ENCODE data around the gene SUMO2. TPM values are rescaled to one million over a fixed set of nuclear protein-coding genes. Genes with fewer than 3 reads are reported as not detected.
"Not testable (repeated sequence)": the region's sequence is repeated elsewhere in the genome, so short reads cannot be mapped to it uniquely, and the experiment has no call there.

The SUMO2 gene
- total RNA-seq, 1 donor from 2014 or later, result 658 TPM

DNA sequence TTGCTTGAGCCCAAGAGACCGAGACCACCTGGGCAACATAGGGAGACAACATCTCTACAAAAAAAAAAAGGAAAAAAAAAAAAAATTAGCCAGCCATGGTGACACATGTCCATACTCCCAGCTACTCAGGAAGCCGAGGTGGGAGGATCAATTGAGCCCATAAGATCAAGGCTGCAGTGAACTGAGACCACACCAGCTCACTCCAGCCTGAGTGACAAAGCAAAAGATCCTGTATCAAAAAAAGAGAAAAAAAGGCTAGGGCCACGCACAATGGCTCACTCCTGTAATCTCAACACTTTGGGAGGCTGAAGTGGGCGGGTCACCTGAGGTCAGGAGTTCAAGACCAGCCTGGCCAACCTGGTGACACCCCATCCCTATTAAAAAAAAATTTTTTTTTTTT is 13.8 kb downstream of the SUMO2 start:
- Mint-ChIP-seq H3K27me3 (no peaks in the 10 kb centered on the region), H3K36me3 (ENCODE audit: low read depth) (peaks cover 51% of the 10 kb centered on the region), H3K4me3 (no peak overlapping the region), H3K4me1 (peaks cover 12% of the 10 kb centered on the region), H3K27ac (no peak overlapping the region), H3K9me3 (no peaks in the 10 kb centered on the region)
- DNase-seq, result no peak
- intact Hi-C loops (cut with micrococcal nuclease), result no loop called here

DNA sequence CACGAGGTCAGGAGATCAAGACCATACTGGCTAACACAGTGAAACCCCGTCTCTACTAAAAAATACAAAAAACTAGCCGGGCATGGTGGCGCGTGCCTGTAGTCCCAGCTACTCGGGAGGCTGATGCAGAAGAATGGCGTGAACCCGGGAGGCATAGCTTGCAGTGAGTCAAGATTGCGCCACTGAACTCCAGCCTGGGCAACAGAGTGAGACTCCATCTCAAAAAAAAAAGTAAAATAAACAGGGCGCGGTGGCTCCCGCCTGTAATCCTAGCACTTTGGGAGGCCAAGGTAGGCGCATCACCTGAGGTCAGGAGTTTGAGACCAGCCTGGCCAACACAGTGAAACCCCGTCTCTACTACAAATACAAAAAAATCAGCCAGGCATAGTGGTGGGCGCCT is 18.2 kb downstream of the SUMO2 start:
- H3K27ac Mint-ChIP-seq; H3K27me3 Mint-ChIP-seq; H3K4me3 Mint-ChIP-seq; intact Hi-C loops (cut with micrococcal nuclease); DNase-seq; H3K9me3 Mint-ChIP-seq; H3K4me1 Mint-ChIP-seq: not testable (repeated sequence)
- H3K36me3 Mint-ChIP-seq (ENCODE audit: low read depth), result peaks cover 40% of the 10 kb centered on the region

DNA sequence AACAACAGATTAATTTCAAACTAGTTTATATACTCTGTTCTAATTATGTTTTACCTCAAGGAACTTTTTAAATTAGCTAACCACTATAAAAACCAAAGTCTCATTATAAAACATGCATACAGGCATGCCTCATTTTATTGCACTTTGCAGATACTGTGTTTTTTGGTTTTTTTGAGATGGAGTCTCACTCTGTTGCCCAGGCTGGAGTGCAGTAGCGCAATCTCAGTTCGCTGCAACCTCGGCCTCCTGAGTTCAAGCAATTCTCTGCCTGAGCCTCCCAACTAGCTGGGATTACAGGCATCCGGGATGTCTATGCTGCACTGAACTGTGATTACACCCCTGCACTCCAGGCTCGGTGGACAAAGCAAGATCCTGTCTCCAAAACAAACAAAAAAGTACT is 19.7 kb downstream of the SUMO2 start:
- Mint-ChIP-seq H3K4me1 (peaks cover 2% of the 10 kb centered on the region), H3K9me3 (no peaks in the 10 kb centered on the region)
- intact Hi-C loops (cut with micrococcal nuclease), result no loop called here

DNA sequence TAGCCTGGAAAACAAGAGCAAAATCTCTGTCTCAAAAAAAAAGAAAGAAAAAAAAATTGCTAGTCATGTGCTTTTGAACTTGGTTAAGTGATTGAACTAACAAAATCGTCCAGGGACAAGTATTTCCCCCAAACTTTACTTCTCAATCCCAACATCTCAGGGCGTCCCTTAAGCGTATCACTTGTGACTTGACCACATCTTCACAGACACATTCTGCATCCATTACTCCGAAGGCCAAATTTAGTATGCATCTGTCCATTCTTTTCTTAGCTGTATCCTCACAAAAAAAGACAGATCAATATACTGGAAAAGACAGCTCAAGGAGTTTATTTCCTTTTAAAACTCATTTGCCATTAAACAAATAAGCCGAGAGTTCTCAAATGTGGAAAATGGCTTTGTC is 22.5 kb downstream of the SUMO2 start:
- intact Hi-C loops (cut with micrococcal nuclease), result no loop called here

More for the DNA sequence above, 19.7 kb downstream of the SUMO2 start:
- Mint-ChIP-seq H3K27ac (no peak overlapping the region), H3K27me3 (no peaks in the 10 kb centered on the region), H3K4me3 (no peak overlapping the region), H3K36me3 (ENCODE audit: low read depth) (peaks cover 40% of the 10 kb centered on the region)
- no peak for DNase-seq

DNA sequence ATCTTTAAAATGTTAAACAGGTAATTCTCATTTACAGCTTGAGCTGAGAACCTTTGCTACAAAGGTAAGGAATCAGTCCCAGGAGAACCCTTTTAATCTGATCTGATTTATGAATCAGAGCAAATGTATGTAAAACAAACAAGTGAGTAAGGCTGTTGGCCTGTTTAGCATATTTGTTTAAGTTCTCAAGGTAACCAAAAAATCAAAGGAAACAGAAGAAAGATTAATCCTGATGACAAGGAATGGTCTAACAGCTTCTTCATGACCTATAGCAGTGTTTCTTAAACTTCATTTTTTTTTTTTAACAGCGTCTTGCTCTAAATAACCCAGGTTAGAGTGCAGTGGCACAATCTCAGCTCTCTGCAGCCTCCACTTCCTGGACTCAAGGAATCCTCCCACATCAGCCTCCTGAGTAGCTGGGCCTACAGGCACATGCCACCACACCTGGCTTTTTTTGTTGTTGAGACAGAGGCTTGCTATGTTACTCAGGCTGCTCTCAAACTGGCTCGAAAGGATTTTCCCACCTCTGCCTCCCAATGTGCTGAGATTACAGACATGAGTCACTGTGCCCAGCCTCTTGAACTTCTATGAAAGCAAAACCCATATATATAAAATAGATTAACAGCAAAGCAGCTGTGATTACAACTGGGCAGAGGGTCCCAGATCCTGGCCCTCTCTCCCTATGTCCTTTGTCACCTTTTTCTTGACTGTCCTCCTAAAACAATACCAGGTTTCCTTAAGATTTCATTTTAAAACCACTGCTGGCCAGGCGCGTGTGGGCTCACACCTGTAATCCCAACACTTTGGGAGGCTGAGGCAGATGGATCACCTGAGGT is 23.3 kb downstream of the SUMO2 start:
- intact Hi-C loops (cut with micrococcal nuclease), result no loop called here
- DNase-seq, result no peak
- peaks cover 14% of the 10 kb centered on the region for H3K4me1 Mint-ChIP-seq
- H3K4me3 Mint-ChIP-seq, result no peak overlapping the region
- H3K36me3 Mint-ChIP-seq (ENCODE audit: low read depth), result peaks cover 23% of the 10 kb centered on the region
- H3K27me3 Mint-ChIP-seq, result no peaks in the 10 kb centered on the region
- no peaks in the 10 kb centered on the region for H3K9me3 Mint-ChIP-seq
- peak overlapping the region; percentile 53 for H3K27ac Mint-ChIP-seq

More for the DNA sequence above, 22.5 kb downstream of the SUMO2 start:
- H3K9me3 Mint-ChIP-seq, result no peaks in the 10 kb centered on the region
- H3K27me3 Mint-ChIP-seq, result no peaks in the 10 kb centered on the region
- H3K4me3 Mint-ChIP-seq, result no peak overlapping the region
- H3K27ac Mint-ChIP-seq, result no peak overlapping the region
- DNase-seq, result no peak
- H3K36me3 Mint-ChIP-seq (ENCODE audit: low read depth), result peaks cover 21% of the 10 kb centered on the region
- peaks cover 6% of the 10 kb centered on the region for H3K4me1 Mint-ChIP-seq

DNA sequence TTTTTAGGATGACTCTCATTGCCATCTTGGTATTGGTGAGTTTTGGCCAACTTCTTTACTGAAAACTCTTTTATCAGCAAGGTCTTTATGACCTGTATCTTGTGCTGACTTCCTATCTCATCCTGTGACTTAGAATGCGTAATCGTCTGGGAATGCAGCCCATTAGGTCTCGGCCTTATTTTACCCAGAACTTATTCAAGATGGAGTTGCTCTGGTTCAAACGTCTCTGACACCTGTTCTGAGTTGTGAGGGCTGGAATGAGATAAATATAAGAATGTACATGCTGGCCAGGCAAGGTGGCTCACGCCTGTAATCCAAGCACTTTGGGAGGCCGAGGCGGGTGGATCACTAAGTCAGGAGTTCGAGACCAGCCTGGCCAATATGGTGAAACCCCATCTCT is 24.3 kb downstream of the SUMO2 start:
- intact Hi-C loops (cut with micrococcal nuclease); H3K9me3 Mint-ChIP-seq; H3K27me3 Mint-ChIP-seq; H3K4me3 Mint-ChIP-seq; DNase-seq; H3K27ac Mint-ChIP-seq: not testable (repeated sequence)
- Mint-ChIP-seq H3K4me1 (peaks cover 12% of the 10 kb centered on the region), H3K36me3 (ENCODE audit: low read depth) (peaks cover 16% of the 10 kb centered on the region)

DNA sequence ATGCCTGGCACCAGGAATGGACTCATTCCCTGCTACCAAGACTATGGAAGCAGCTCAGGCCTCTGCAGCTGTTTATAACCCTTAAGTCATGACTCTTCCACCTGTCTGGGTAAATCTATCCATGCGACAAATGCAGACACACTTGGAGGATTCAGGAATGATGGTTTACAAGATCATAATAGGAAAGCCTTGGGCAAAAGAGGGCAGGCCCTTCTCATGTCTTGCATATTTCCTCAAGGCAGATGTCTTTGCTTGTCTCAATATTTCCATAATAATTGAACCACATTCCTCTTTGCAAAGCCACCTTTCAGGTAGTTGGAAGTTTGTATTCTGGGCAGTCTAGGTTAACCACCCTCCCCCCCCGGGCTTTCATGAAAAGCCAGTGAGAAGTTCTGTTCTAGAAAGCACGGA is 27.6 kb downstream of the SUMO2 start:
- Mint-ChIP-seq H3K36me3 (ENCODE audit: low read depth) (peaks cover 15% of the 10 kb centered on the region), H3K27me3 (no peaks in the 10 kb centered on the region)
- intact Hi-C loops (cut with micrococcal nuclease), result loop anchor here (2.0 kb wide), 2 partner anchors 16 to 24 kb away; partner anchors contain the start of gene NT5C

DNA sequence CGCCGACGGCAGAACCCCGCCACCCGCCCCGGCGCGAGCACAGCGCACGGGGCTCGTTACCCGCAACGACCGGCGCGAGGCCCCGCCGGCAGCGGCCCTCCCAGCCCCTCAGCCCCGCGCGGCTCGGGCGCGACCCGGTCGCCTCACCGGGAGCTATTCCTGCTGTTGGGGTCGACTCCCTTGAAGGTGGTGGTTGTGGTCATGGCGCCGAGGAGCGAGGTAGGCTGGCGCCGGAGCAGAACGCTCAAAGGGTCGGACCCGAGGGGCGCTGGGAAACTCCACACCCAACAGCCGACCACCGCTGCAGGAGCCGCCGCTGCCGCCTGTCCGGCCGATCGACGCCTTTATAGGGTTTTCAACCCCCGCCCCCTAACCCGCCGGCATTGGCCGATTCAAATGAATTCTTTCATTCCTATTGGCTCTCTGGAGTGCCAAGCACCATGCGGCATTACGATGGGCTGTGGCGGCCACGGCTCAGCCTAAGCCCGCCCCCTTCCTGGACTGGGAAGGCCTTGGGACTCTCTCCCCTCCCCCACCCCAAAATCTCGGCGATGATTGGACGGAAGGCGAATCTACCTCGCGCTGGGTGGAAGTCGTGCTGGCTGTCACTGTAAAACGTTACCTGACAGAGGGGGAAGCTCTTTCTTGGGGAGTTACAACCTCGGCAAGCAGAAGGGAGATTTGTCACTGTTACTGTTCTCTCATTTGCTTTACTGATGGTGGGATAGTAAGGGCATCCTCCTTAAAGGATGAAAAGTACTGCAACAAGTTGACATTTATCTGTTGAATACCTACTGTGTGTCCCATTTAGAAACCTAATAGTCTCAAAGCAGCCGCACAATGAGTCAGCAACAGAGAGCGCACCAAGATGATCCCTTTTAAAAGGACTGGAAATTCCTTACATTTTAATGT is 28.3 kb downstream of the SUMO2 start, which contains the start of gene JPT1:
Gene JPT1 (minus strand): TSS at position 318 of the 912 bp plus-strand sequence. CDS start 115 bp downstream, at position 203.
- H3K27me3 Mint-ChIP-seq, result no peaks in the 10 kb centered on the region
- no peaks in the 10 kb centered on the region for H3K9me3 Mint-ChIP-seq
- intact Hi-C loops (cut with micrococcal nuclease), result loop anchor here (1.0 to 5.0 kb wide), 5 partner anchors 16 to 628 kb away; partner anchors contain the start of genes NT5C and UNK
- H3K27ac Mint-ChIP-seq, result peak within 1 kb of the TSS; percentile 96
- H3K36me3 Mint-ChIP-seq (ENCODE audit: low read depth), result peaks cover 15% of the 10 kb centered on the region
- H3K4me3 Mint-ChIP-seq, result peak within 1 kb of the TSS; percentile 98
- peak; percentile 99 for DNase-seq
- peaks cover 30% of the 10 kb centered on the region for H3K4me1 Mint-ChIP-seq

More for the DNA sequence above, 27.6 kb downstream of the SUMO2 start:
- H3K4me1 Mint-ChIP-seq, result peaks cover 26% of the 10 kb centered on the region
- H3K4me3 Mint-ChIP-seq, result peak overlapping the region; percentile 12
- no peak for DNase-seq
- peak overlapping the region; percentile 89 for H3K27ac Mint-ChIP-seq
- H3K9me3 Mint-ChIP-seq, result no peaks in the 10 kb centered on the region

DNA sequence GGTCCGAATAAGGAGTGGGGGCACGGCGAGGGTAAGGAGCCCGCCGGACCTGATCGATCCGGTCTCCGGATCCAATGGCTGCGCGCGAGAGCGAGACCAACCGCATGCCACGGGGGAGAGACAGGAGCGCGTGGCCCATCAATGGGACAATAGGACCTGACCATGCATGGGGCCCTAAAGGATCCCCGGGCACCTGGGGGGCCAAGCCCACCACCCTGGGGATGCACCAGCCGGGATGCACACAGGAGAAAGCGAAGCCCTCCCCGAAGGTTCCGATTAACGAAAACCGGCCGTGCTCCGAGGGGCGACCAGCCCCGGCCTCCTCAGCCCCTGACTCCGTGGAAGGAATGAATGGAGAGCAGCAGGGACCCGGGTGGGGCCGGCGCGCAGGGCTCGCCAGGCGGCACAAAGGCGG is 29.0 kb downstream of the SUMO2 start:
- Mint-ChIP-seq H3K4me1 (peaks cover 30% of the 10 kb centered on the region), H3K9me3 (no peaks in the 10 kb centered on the region), H3K36me3 (ENCODE audit: low read depth) (peaks cover 13% of the 10 kb centered on the region), H3K27ac (peak overlapping the region; percentile 96), H3K4me3 (peak overlapping the region; percentile 98), H3K27me3 (no peaks in the 10 kb centered on the region)
- peak; percentile 81 for DNase-seq
- intact Hi-C loops (cut with micrococcal nuclease), result loop anchor here (1.0 to 5.0 kb wide), 5 partner anchors 17 to 629 kb away; partner anchors contain the start of genes NT5C and UNK

DNA sequence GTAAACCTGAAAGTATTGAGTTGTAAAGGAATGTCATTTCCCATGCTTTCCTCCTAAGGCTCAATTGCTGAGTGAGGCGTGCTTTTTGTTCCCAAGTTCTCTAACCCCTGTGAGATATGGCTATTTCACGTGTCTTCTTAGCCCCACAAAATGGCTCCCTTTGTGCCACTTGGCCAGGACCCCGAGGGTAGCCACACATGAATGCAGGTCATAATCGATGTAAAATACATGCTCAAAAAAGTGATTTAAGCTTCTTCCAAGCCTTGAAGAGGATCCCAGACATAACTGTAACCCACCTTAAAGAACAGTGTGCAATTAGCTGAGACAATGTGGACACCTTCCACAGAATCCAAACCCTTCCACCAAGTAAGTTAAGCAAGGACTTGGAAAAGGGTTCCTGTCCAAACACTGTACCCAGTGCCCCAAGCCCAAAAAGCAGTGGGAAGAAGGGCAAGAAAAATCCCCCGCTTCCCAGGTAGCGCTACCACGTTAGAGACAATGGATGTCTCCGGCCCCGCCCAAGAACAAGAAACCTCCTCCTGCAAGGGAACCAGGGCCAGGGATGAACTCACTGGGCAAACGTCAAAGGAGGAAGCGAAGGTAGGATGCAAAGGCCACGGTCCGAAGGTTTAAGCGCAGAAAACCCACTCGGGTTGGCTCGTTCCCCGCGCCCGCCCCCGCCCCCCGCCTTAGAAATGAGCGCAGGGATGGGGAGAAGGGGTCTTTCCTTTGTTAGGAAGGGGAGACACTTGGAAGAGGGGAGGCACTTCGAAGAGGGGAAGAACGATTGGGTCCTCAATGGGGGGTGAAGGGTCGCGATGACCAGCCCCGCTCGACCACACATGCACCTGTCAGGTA is 29.6 kb downstream of the SUMO2 start:
- Mint-ChIP-seq H3K4me3 (peak overlapping the region; percentile 98), H3K27me3 (no peaks in the 10 kb centered on the region), H3K36me3 (ENCODE audit: low read depth) (peaks cover 17% of the 10 kb centered on the region), H3K9me3 (no peaks in the 10 kb centered on the region), H3K4me1 (peaks cover 33% of the 10 kb centered on the region), H3K27ac (peak overlapping the region; percentile 96)
- peak; percentile 81 for DNase-seq
- intact Hi-C loops (cut with micrococcal nuclease), result loop anchor here (5.0 kb wide), 2 partner anchors 41 to 629 kb away; partner anchors contain the start of gene UNK

DNA sequence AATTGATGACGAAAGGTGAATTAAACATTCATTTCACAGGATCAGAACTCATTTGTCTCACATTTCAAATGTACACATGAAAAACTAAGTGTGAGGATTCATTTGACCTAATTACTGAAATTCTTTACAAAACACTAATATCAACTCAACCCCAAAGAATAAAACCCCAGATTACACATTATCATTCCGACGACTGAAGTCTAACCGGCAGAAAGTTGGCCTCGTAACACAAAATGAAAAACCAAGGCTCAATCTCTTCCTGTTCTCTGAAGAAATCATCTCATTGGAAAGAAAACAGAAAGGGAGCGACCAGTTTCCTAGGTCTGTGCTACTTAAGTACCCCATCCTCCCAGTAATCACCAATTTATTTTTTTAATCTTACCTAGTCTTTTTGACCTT is 30.2 kb downstream of the SUMO2 start:
- peaks cover 35% of the 10 kb centered on the region for H3K4me1 Mint-ChIP-seq
- H3K27ac Mint-ChIP-seq, result peak overlapping the region; percentile 96
- H3K4me3 Mint-ChIP-seq, result peak overlapping the region; percentile 98
- DNase-seq, result no peak
- intact Hi-C loops (cut with micrococcal nuclease), result loop anchor here (5.0 kb wide), 2 partner anchors 40 to 630 kb away; partner anchors contain the start of gene UNK
- peaks cover 23% of the 10 kb centered on the region for H3K36me3 Mint-ChIP-seq (ENCODE audit: low read depth)
- H3K9me3 Mint-ChIP-seq, result no peaks in the 10 kb centered on the region
- H3K27me3 Mint-ChIP-seq, result no peaks in the 10 kb centered on the region

DNA sequence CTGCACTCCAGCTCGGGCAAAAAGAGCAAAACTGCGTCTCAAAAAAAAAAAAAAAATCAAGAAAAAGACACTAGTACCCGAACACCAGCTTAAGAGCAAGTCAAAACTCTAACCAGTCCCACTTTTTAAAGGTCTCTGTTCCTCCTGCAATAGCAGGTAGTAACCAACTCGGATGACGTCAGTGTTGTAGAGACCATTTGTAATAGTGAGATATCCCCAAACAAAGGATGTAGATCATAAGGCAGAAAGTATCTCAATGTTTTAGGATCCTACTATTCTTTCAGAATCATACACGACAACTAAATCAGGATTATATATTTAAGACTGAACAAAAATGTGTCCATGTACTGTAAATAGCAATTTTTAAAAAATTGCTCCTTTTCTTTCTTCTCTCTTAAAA is 30.8 kb downstream of the SUMO2 start:
- peaks cover 37% of the 10 kb centered on the region for H3K4me1 Mint-ChIP-seq
- H3K36me3 Mint-ChIP-seq (ENCODE audit: low read depth), result peaks cover 29% of the 10 kb centered on the region

More for the DNA sequence above, 30.8 kb downstream of the SUMO2 start:
- intact Hi-C loops (cut with micrococcal nuclease), result loop anchor here (5.0 kb wide), 2 partner anchors 40 to 630 kb away; partner anchors contain the start of gene UNK
- no peaks in the 10 kb centered on the region for H3K27me3 Mint-ChIP-seq
- peak overlapping the region; percentile 98 for H3K4me3 Mint-ChIP-seq
- no peaks in the 10 kb centered on the region for H3K9me3 Mint-ChIP-seq
- DNase-seq, result no peak
- H3K27ac Mint-ChIP-seq, result no peak overlapping the region

Measured in activated CD4-positive, alpha-beta T cell treated with anti-CD3 and anti-CD28 coated beads, Interleukin-2, amount 10 ng/mL, durations not matched to agents 24 days and 14 days (primary cell).